Measurements from ENCODE around the gene KCNF1.

Gene KCNF1

GRCh38 chr2:10879624-10880585 lies 31.8 kb upstream of the KCNF1 start:
- no peak for DNase-seq
- H3K4me2 ChIP-seq (ENCODE audit: low read depth, low read length) = no peak overlapping the region

GRCh38 chr2:10880586-10881321 lies 31.0 kb upstream of the KCNF1 start:
- H3K4me2 ChIP-seq (ENCODE audit: low read depth, low read length) = no peak overlapping the region
- H3K27ac ChIP-seq (ENCODE audit: low read length) = no peak overlapping the region
- H3K9ac ChIP-seq (ENCODE audit: low read length) = no peak overlapping the region
- H2AFZ ChIP-seq (ENCODE audit: low read length) = no peak overlapping the region
- DNase-seq = no peak
- TF ChIP-seq EZH2phosphoT487 (IDR thresholded peaks at IDR 0.05; ENCODE audit: low read length) (no peak), EZH2 (optimal IDR thresholded peaks at IDR 0.05; ENCODE audit: low read depth, low read length) (no peak)
- no peaks in the 10 kb centered on the region for H4K20me1 ChIP-seq (ENCODE audit: insufficient read depth, low read length)
- H3K27me3 ChIP-seq (replicated peaks; ENCODE audit: insufficient read depth, low read length) = no peaks in the 10 kb centered on the region
- no peaks in the 10 kb centered on the region for H3F3A ChIP-seq (ENCODE audit: insufficient read depth, low read length)
- no peaks in the 10 kb centered on the region for H3K9me2 ChIP-seq (replicated peaks; ENCODE audit: insufficient read depth, low read length)
- no peak overlapping the region for H3K4me3 ChIP-seq (ENCODE audit: low read length)
- H3K36me3 ChIP-seq (replicated peaks; ENCODE audit: insufficient read depth, low read length) = no peaks in the 10 kb centered on the region
- no peaks in the 10 kb centered on the region for H3K79me2 ChIP-seq (ENCODE audit: low read length)
- H3K4me1 ChIP-seq (ENCODE audit: low read length) = no peaks in the 10 kb centered on the region
- no peaks in the 10 kb centered on the region for H3K9me3 ChIP-seq (replicated peaks; ENCODE audit: insufficient read depth, low read length)

More at GRCh38 chr2:10879624-10880585, 31.8 kb upstream of the KCNF1 start:
- Histone ChIP-seq H4K20me1 (ENCODE audit: insufficient read depth, low read length) (no peaks in the 10 kb centered on the region), H3K9ac (ENCODE audit: low read length) (no peak overlapping the region), H3K4me1 (ENCODE audit: low read length) (0 out of 2 replicates have a peak, but pooled peaks cover 4% of the 10 kb centered on the region), H3K27ac (ENCODE audit: low read length) (no peak overlapping the region), H3K4me3 (ENCODE audit: low read length) (no peak overlapping the region), H3K9me3 (replicated peaks; ENCODE audit: insufficient read depth, low read length) (no peaks in the 10 kb centered on the region), H3K36me3 (replicated peaks; ENCODE audit: insufficient read depth, low read length) (no peaks in the 10 kb centered on the region), H3K79me2 (ENCODE audit: low read length) (no peaks in the 10 kb centered on the region), H3F3A (ENCODE audit: insufficient read depth, low read length) (no peaks in the 10 kb centered on the region), H2AFZ (ENCODE audit: low read length) (no peak overlapping the region), H3K9me2 (replicated peaks; ENCODE audit: insufficient read depth, low read length) (no peaks in the 10 kb centered on the region), H3K27me3 (replicated peaks; ENCODE audit: insufficient read depth, low read length) (no peaks in the 10 kb centered on the region)
- no peak for TF ChIP-seq EZH2phosphoT487 (IDR thresholded peaks at IDR 0.05; ENCODE audit: low read length)
- TF ChIP-seq EZH2 (optimal IDR thresholded peaks at IDR 0.05; ENCODE audit: low read depth, low read length) = no peak
- TF ChIP-seq CTCF (IDR thresholded peaks at IDR 0.05; ENCODE audit: low read length) = no peak

GRCh38 chr2:10882568-10882967 lies 29.2 kb upstream of the KCNF1 start:
- H3K4me3 ChIP-seq (ENCODE audit: low read length) = no peak overlapping the region
- no peak overlapping the region for H2AFZ ChIP-seq (ENCODE audit: low read length)
- no peaks in the 10 kb centered on the region for H3K79me2 ChIP-seq (ENCODE audit: low read length)
- no peak overlapping the region for H3K4me2 ChIP-seq (ENCODE audit: low read depth, low read length)
- H3K9me2 ChIP-seq (replicated peaks; ENCODE audit: insufficient read depth, low read length) = no peaks in the 10 kb centered on the region
- H3K9me3 ChIP-seq (replicated peaks; ENCODE audit: insufficient read depth, low read length) = no peaks in the 10 kb centered on the region
- TF ChIP-seq CTCF (IDR thresholded peaks at IDR 0.05; ENCODE audit: low read length) = no peak
- no peak for TF ChIP-seq EZH2 (optimal IDR thresholded peaks at IDR 0.05; ENCODE audit: low read depth, low read length)
- TF ChIP-seq EZH2phosphoT487 (IDR thresholded peaks at IDR 0.05; ENCODE audit: low read length) = no peak
- no peaks in the 10 kb centered on the region for H3K36me3 ChIP-seq (replicated peaks; ENCODE audit: insufficient read depth, low read length)
- no peaks in the 10 kb centered on the region for H3K4me1 ChIP-seq (ENCODE audit: low read length)
- no peak overlapping the region for H3K27ac ChIP-seq (ENCODE audit: low read length)
- no peaks in the 10 kb centered on the region for H4K20me1 ChIP-seq (ENCODE audit: insufficient read depth, low read length)
- H3F3A ChIP-seq (ENCODE audit: insufficient read depth, low read length) = no peaks in the 10 kb centered on the region
- no peak for DNase-seq
- H3K9ac ChIP-seq (ENCODE audit: low read length) = no peak overlapping the region
- no peaks in the 10 kb centered on the region for H3K27me3 ChIP-seq (replicated peaks; ENCODE audit: insufficient read depth, low read length)
